ENCODE results near the gene PAPSS2.
"Not testable (repeated sequence)": the region's sequence is repeated elsewhere in the genome, so short reads cannot be mapped to it uniquely, and the experiment has no call there.

The PAPSS2 gene

GRCh38 chr10:87642988-87643387 is 16.7 kb upstream of the PAPSS2 start:
- DNase-seq (ENCODE audit: low read depth in 3 of 3): no peak

GRCh38 chr10:87643920-87644319 is 15.8 kb upstream of the PAPSS2 start:
- DNase-seq (ENCODE audit: low read depth in 3 of 3): no peak

GRCh38 chr10:87644500-87644899 is 15.2 kb upstream of the PAPSS2 start:
- not testable (repeated sequence) for DNase-seq (ENCODE audit: low read depth in 3 of 3)

- no peak for DNase-seq (ENCODE audit: low read depth in 3 of 3)
Observed at GRCh38 chr10:87646192-87646909, 13.3 kb upstream of the PAPSS2 start.

GRCh38 chr10:87646935-87647334 is 12.7 kb upstream of the PAPSS2 start:
- no peak for DNase-seq (ENCODE audit: low read depth in 3 of 3)

GRCh38 chr10:87650838-87651589 is 8.7 kb upstream of the PAPSS2 start:
- no peak for DNase-seq (ENCODE audit: low read depth in 3 of 3)

- no peak for DNase-seq (ENCODE audit: low read depth in 3 of 3)
Observed at GRCh38 chr10:87651801-87652200, 7.9 kb upstream of the PAPSS2 start.

- no peak for DNase-seq (ENCODE audit: low read depth in 3 of 3)
Observed at GRCh38 chr10:87652261-87652660, 7.4 kb upstream of the PAPSS2 start.

- no peak for DNase-seq (ENCODE audit: low read depth in 3 of 3)
Observed at GRCh38 chr10:87654212-87654611, 5.5 kb upstream of the PAPSS2 start.

GRCh38 chr10:87656431-87657072 is 3.1 kb upstream of the PAPSS2 start:
- no peak for DNase-seq (ENCODE audit: low read depth in 3 of 3)

- DNase-seq (ENCODE audit: low read depth in 3 of 3): no peak
Observed at GRCh38 chr10:87657371-87657770, 2.3 kb upstream of the PAPSS2 start.

GRCh38 chr10:87658321-87658795 is 1.3 kb upstream of the PAPSS2 start:
- no peak for DNase-seq (ENCODE audit: low read depth in 3 of 3)

- DNase-seq (ENCODE audit: low read depth in 3 of 3): no peak
Observed at GRCh38 chr10:87658858-87659555, 671 bp upstream of the PAPSS2 start.

GRCh38 chr10:87660484-87661133 is 931 bp downstream of the PAPSS2 start:
- no peak for DNase-seq (ENCODE audit: low read depth in 3 of 3)

- DNase-seq (ENCODE audit: low read depth in 3 of 3): no peak
Observed at GRCh38 chr10:87661861-87662785, 2.4 kb downstream of the PAPSS2 start.

- DNase-seq (ENCODE audit: low read depth in 3 of 3): no peak
Observed at GRCh38 chr10:87664276-87664701, 4.6 kb downstream of the PAPSS2 start.

GRCh38 chr10:87667493-87667892 is 7.8 kb downstream of the PAPSS2 start:
- no peak for DNase-seq (ENCODE audit: low read depth in 3 of 3)

- DNase-seq (ENCODE audit: low read depth in 3 of 3): no peak
Observed at GRCh38 chr10:87668324-87669074, 8.8 kb downstream of the PAPSS2 start.

- DNase-seq (ENCODE audit: low read depth in 3 of 3): no peak
Observed at GRCh38 chr10:87669752-87670151, 10.1 kb downstream of the PAPSS2 start.

GRCh38 chr10:87670586-87670985 is 10.9 kb downstream of the PAPSS2 start:
- no peak for DNase-seq (ENCODE audit: low read depth in 3 of 3)

Data from stimulated activated CD4-positive, alpha-beta T cell treated with anti-CD3 and anti-CD28 coated beads, TNF-alpha, amount 100 ng/mL, for 4 hours (primary cell).